Fibroblast of upper back skin (primary cell): Measurements from ENCODE around the gene COL4A2.
A peak's percentile ranks its signal among the peaks of the same experiment; 100 is the strongest.

Source experiments
- DNase-seq: peaks from one replicate; pipeline ENCODE4 v3.0.0-alpha.2; 2013

Gene COL4A2

DNA sequence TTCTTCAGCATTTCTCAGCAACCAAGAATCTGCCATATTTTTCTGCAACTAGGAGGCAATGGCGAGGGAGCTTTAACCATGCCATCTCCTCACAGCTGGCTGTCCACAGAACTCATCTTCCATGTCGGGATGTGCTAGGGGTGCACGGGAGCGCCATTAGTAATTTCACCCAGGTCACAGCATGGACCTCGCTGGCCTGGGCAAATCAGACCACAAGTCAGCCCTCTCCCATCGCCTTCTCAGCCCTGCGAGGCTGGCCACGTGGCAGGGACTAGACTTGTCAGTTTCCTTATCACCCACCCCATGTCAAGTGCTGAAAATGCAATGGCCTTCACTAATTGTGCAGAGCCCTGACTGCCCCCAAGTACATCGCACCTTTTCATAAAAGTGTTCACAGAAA lies 15.8 kb upstream of the COL4A2 start:
- no peak for DNase-seq

DNA sequence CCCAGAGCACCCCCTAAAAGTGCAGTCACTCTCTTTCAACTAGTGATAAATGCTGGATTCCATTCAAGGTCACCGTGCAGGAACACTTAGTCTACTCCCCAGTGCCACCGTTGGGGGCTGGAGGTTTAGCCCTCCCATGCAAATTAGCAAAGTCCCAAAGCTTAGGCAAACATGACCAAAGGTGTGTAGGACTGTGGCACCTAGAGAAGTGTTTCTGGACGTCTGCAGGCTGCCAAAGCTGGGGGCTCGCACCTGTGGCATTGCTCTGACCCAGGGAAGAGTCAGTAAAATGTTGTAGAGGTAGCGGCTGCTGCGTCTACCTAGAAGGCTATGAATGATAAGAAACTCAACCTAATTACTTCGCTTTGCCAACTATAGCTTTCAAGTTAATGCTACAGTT lies 14.0 kb upstream of the COL4A2 start:
- DNase-seq = no peak

DNA sequence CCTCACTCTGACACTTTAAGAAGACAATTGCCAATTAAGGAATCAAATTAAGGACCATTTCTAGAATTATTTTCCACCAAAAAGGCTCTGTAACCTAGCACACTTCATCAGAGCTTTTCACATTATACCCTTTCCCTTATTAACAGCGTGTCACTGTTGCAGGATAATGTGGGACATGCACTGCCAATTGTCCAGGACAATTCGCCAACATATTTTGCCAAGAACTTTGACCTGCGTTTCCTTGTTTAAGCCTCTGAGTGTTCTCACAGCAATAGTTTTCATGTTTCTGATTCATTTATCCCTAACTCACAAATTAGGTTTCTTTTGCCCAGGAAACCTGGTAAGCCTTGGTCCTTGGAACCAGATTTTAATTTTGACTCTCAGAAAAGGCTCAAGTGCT lies 13.4 kb upstream of the COL4A2 start:
- no peak for DNase-seq

DNA sequence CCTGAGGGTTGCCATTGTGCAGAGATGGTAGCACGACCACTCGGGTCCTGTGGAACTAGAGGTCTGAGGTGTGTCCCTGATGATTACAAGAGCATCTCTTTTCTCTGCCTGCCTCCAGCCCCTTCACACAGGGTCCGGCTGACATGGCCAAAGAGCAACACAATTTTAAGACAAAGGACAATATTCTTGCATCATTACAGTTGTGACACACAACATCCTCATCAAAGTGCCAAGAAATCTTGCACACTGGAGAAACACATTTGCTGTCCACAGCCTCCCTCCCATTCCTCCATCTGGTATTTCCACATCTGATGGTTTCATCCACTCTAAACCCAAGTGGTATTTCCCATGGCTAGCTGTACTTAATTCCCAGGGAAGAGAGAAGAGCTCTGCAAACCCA lies 12.9 kb upstream of the COL4A2 start:
- peak; percentile 24 for DNase-seq

DNA sequence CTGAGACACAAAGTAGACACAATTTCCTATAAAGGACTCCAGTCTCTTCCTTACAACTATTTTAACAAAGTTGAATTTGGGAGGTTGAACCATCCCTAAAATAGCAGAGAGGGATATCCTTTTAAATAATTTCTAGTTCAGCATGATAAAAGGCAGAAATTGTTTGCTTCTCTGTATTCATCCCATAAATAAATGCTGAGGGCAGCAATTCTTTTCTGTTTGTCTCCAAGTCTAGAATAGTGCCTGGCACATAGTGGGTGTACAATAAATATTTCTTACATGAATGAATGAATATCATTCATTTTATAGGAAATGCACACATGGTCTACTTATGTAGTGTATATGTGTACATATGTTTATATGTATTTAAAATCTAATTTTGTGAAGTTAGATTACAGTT lies 12.5 kb upstream of the COL4A2 start:
- DNase-seq = no peak

DNA sequence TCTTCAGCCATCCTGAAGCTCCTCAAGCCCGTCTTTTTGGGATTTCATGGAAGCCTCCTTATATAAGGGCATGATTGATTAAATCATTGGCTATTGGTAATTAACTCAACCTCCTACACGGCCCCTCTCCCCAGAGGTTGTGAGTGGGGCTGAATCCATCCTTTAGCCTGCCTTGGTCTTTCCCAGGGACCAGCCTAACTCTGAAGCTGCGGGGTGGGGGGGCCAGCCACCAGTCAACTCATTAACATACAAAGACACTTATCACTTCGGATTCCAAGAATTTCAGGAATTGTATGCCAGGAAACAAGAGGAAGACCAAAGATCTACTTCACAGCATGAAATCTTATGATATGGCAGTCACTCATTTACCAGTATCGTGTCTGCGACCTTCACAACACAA lies 10.1 kb upstream of the COL4A2 start:
- no peak for DNase-seq

DNA sequence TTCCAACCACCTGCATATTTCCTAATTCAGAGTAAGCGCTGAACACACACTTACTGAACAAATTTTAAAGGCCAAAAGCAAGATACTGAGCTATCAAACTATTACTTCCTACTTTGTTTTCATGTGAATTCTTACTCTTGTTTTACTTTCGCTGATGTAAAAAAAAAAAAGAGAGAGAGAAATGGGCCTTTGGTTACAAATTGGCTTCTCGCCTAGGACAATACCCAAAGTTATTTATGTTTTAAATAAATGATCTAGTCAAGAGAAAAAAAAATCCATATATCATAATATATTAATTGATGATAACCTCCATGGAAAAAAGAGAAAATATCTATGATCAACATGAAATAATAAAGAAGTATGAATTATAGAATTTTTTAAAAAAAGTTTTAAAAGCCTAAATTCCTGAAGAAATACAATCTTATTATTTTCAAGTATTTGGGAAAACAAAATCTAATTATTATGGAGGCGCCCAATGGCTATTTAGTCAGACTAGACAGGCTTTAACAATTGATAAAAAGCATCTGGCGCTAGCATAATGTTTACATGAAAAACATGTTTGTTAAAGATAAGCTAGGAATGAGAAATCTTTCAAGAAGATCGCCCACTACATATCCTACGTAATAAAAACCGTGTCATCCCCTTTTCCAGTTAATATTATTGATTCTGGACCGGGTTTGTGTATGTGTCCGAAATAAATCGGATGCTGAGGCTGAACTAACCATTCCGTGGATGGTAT lies 9.1 kb upstream of the COL4A2 start:
- no peak for DNase-seq

DNA sequence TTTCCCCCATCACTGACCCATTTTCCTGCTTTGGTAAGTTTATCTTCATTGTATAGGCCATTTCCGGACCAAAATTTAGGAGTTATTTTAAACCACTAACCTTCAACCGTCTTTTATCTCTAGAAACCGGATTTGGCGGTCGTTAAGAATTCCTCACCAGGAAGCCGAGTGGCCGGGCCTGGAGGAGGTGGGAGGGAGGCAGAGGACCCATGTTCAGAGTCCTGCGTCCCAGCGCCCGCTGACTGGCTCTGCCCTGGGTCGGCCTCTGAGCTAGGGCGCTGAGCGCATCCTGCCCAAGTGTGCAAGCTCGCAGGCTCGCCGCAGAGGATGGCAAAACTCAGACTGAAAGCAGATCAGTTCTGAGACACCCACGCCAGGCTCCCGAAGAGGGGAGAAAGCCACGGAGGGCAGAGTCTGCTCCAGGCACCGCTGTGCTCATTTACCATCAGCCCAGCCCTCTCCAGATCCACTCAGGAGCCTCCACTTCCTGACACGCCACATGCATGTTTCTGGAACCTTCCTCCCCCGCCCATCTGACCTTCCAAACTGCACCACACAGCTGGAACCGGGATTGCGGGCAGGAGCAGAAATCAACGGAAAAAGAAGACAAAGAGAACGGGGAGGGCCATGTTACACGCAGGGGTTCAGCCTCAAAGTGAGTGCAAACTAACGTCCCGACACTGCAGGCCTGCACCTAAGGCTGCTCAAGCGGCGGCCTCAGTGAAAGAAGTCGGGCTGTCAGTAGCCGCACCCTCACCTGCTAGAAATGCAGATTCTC lies 8.4 kb upstream of the COL4A2 start:
- DNase-seq = no peak

DNA sequence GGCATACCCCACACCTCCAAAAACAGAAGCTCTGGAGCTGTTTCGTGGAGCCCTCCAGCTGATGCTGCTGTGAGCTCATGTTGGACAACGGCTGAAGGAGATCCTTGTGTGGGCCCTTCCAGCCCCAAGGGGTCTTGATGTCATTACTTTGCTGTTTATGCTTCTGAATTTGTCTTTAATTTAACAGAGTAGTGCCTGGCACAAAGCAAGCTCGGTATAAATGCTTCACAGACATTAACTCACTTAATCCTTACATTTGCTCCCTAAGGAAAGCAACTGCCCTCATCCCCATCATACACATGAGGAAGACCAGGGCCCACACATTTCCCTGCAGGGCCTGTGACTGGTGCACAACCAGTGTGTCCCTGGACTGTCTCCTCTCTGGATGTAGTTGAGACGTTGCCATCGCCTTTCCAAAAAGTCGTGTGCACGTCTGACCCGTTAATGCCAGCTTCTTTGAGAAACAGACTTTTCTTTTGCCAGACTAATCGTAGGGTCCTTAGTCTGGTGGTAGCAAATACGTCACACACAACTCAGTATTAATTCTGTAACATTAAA lies 7.7 kb upstream of the COL4A2 start:
- DNase-seq = no peak

DNA sequence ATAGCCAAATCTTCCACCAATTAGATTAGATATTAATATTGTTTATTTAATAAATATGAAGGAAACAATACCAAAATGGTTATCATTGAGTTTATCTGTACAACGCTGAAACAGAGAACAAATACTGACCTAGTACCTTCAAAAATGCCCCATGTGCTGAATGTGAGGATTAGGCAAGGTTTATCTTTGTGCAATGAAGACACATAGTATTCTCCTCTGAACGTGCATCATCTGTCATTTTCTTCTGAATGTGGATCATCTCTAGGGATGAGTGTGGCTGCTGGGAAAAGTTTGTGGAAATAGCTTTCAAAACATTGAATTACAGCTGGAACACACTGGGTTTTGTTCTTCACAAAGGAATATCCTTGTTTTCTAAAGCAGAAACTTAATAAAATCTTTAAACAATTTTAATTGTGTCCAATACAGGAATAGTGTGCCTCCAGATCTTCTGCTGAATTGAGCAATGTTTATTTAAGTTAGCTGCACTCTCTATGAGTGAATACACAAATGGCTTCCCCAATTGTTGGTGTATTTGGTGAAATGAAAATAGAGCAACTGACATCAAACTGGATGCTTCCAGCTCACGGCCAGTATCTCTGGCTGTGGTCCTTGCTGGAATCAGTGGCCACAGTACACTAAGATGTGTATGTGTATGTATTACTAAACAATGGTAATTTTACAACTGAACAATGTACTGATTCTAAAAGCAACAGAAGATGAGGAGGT lies 6.8 kb upstream of the COL4A2 start:
- DNase-seq = no peak

DNA sequence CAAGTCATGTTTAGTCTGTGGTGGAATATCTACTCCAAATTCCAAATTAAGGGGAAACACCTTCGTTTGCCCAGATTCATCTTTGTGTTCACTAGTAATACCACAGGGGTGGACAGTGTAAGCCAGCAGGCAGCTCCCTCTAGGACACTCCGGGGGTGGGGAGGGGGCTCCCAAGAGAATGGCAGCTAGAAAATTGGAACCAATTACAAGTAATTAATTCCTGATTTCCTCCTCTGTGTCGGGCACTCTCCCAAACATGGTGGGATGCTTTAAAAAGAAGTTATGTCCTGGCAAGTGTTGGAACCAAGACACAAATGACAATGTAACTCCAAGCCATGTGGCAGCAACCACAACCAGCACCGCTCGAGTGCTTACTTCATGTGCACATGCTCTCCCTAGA lies 6.0 kb upstream of the COL4A2 start:
- DNase-seq = no peak

DNA sequence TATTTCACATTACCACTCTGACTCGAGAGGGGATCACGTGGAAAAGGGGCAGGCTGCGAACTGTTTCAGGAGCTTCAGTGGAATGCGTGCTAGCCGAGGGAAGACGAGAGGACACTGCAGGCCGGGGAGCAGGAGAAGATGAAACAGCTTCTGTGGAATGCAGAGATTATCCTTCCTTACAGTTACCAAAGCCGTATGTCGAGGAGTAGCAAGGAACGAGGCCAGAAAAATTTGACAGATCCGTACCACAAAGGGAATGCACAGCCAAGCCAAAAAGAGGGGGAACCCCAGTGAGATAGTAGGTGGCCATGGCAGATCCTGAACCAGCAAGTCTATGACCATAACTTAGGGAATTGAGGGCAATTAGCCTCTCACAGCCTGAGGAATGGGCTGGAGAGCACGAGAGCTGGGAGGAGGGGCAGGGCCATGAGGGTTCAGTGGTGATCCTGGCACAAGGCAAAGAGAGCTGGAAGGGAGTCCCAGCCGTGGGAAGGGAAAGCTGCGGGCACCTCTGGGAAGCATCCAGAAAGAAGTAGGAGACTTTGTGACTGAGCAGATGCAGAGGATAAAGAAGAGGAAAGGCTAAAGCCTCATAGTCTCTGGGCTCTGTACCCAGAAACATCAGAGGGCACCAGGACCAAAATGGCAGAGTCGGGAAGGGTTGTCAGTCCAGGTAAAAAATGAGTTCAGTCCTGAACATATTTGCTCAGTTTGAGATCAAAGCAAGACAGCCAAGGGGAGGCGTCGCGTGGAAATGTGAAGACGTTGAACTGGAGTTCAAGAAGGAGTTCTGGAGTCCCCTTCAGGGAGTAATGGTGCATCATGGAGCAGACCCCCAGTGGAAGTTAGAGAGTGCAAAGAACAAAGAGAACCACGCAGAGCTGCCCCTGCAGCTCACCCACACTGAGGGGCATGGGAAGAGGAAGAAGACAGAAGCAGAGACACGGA lies 5.2 kb upstream of the COL4A2 start:
- DNase-seq = peak; percentile 94

DNA sequence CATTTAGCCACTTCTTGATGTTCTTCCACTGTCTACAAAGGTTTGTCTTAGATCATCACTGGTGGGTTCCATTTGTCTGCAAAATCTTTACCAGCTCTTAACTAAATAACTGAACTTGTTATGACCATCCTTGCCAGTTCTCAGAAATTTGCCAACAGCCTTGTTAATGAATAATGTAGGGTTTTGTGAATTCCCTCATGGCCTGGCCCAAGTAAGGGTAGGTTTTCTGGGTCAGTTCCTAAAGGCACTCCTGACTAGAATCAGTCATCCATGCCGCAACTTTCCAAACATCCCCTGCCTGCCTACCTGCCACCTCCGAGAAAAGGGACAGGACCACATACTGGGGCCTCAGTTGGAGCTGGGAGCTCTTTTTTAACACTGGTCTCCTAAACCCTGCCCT lies 4.1 kb upstream of the COL4A2 start:
- DNase-seq = no peak

DNA sequence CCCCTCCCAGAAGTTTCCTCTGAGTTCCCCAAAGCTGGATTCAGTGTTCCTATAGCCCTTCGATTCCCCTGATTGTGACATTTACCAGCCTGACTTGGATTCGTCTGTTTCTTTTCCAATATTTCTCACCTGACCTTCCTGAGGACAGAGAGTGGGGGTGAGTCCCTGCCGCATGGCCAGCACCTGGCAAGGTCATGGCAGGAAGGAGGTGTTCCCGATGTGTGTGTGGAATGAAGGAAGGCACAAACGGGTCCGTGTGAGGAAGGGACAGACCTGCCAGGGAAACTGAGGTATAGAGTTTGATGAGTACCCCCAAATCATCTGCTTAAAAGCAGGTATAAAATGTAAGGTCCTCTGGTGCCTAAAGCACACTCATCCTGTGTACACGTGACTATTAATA lies 3.4 kb upstream of the COL4A2 start:
- DNase-seq = no peak

DNA sequence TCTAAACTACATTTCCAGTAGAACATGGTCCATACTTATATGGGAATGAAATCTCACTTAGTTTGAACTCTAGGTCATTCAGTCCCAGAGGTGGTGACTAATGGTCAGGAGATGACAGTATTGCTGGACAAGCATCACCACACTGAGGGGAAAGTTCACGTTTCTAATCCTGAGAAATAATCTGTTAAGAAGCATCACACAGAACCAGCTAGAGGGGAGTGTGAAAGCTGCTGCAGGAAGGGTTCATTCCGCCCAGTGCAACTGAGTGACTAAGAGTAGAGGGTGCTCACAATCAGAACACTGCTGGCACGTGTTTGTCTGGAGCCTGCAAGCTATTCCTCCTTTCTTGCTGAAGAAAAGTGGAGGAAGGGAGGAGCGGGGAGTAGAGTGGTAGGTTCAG lies 2.8 kb upstream of the COL4A2 start:
- no peak for DNase-seq

DNA sequence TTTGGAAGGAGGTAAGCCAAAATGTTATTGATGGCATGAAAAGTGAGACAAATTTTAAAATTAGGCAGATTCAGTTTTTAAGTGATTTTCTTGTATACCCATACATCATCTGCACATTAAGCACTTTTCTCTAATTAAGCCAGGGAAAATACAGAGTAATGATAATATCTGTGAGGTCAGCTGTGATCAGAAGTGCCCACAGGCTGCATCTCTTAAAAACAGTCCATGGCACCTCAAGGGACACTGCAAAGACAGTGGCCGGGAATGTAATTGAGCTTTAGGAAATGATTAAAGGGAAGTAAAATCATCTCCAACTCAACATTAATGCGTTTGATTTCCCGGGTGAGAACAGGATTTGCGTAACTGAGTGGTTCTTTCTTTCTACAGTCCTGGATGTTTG lies 2.1 kb upstream of the COL4A2 start:
- DNase-seq = no peak

DNA sequence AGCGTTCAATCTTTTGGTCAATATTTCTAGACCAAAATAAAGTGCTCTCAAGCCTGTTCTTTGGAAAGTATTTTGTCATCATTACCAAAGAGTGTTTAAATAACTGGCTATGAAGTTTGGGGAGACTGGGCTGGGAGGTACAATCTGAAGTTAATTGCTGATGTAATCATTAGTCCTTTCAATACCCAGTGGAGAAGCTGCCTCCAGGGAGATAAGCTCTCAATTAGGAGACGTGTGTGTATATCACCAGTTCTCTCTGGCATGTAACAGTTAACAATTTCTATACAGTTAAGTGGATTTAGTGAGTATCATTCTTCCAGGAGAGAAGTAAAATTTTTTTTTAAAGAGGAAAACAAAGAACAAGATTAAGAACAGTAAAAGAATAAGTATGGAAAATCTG lies 1.5 kb upstream of the COL4A2 start:
- DNase-seq = no peak

DNA sequence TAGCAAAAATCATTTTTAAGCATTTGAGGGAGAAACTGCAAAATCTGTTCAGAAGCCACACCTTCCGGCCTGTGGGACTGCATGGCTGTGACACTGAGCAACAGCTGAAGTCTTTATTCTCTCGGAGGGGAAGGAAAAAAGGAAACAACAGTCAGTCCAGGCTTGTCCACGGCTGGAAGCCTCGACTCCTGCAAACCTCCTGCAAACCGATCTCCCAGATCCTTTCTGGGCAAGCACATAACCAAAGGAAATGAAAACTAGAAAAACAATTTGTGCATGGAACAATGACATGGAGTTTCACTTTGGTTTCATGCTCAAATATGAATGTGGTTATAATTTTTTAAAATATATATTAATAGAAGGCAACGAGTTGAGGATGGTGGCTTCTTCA lies 1.1 kb upstream of the COL4A2 start:
- no peak for DNase-seq

DNA sequence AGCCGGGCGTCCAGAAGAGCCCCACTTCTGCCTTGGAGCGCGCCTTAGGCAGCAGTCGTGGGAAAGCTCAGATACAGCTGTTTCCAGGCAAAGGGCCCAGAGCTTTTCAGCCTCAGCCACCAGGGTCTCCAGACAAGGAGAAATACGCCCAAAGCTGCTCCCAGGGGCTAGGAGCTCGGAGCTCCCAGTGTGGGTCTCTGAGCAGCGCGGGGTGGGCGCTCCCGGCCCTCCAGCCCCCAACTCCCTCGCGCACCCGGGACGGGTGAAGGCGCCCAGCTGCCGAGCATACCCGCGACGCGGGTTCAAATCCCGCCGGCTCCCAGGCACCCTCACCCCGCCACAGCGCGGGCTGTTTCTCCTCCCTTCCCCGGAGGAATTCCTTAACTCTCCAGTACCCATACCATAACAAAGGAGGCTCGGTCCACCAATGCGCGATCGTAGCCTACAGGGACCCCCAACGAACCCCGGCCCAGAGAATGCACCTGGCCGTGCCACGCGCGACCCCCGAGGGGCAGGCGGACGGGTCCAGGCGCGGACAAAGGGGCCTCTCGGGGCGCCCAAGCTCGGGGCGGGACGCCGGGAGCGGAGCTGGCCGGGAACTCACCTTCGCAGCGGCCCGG lies 634 bp upstream of the COL4A2 start:
- DNase-seq = no peak

DNA sequence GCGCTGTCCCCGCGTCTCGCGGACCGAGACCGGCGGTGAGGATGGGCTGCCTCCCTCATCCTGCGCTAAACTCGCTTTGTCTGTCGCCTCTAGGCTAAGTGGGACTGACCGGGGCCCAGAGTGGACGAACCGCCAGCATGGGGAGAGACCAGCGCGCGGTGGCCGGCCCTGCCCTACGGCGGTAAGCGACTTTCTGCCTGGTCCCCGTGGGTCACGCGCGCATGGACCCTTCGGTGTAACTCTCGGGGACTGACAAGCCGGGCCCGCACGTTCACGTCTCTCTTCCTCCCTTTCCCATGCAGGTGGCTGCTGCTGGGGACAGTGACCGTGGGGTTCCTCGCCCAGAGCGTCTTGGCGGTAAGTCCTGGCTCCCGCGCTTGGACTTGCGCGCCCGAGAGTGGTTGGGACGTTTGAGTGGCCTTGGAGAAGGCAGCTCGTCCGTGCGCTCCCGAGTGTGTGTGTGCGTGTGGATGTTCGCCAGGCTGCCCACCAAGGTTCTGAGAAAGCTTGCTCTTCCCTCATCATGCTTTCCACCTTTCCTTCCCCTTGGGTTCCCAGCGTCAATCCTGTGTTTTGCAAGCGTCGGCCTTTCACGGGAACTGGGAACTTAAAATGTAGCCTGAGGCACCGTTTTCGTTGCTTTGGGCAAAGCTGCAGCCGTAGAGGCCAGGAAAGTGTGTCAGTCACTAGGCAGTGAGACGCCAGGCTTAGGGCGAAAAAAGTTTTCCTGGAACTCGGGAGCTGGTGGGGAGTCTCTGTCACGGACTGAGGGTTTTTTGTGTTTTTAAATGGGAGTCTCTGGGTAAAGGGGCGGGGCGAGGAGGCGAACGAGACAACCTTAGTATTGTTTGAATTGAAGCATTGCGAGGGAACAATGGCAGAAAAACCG lies 927 bp downstream of the COL4A2 start:
- DNase-seq = peak; percentile 39
